Neural cell (in vitro differentiated cells): ENCODE measurements around the gene RAB42. TPM values are rescaled to one million over a fixed set of nuclear protein-coding genes. Genes with fewer than 3 reads are reported as not detected.

Source experiments
- H2AFZ ChIP-seq: fragments of 200-600, 300-800 bp; sonication (generic), shearing (Covaris generic); 2 replicates; pipeline ENCODE4 v1.6.0; 2014; ENCODE audit warnings: low read depth, mild to moderate bottlenecking, antibody characterized with exemption, low read length, moderate library complexity
- H3F3A ChIP-seq: fragments of 200-600 bp; shearing (Covaris generic); 2 replicates; pipeline ENCODE4 v1.6.1; 2016; ENCODE audit warnings: mild to moderate bottlenecking, moderate library complexity, mixed read lengths, antibody characterized with exemption, low read length; ENCODE audit not compliant: insufficient read depth, poor library complexity, severe bottlenecking
- H3K27ac ChIP-seq: fragments of 200-600, 300-800 bp; sonication (generic), shearing (Covaris generic); 2 replicates; pipeline ENCODE4 v1.5.1; 2014; ENCODE audit warnings: mild to moderate bottlenecking, low read length, moderate library complexity
- H3K27me3 ChIP-seq: fragments of 300-800, 200-600 bp; sonication (generic), shearing (Covaris generic); 2 replicates; pipeline ENCODE4 v1.6.0; 2014; ENCODE audit warnings: mild to moderate bottlenecking, low read depth, low read length, moderate library complexity; ENCODE audit not compliant: insufficient read depth
- H3K36me3 ChIP-seq: fragments of 300-800, 200-600 bp; sonication (generic), shearing (Covaris generic); 2 replicates; pipeline ENCODE4 v1.5.1; 2014; ENCODE audit warnings: mild to moderate bottlenecking, antibody characterized with exemption, low read length, moderate library complexity; ENCODE audit not compliant: insufficient read depth
- H3K4me2 ChIP-seq: fragments of 300-800, 200-600 bp; sonication (generic), shearing (Covaris generic); 2 replicates; pipeline ENCODE4 v1.6.0; 2014; ENCODE audit warnings: mild to moderate bottlenecking, low read length
- H3K4me3 ChIP-seq: fragments of 300-800, 200-600 bp; sonication (generic), shearing (Covaris generic); 2 replicates; pipeline ENCODE4 v1.5.1; 2014; ENCODE audit warnings: mild to moderate bottlenecking, low read length, moderate library complexity
- H3K79me2 ChIP-seq: fragments of 200-600 bp; shearing (Covaris generic); replicated peaks from 2 replicates; pipeline ENCODE4 v1.6.0; 2014; ENCODE audit warnings: mild to moderate bottlenecking, low read length, moderate library complexity; ENCODE audit not compliant: insufficient read depth
- H3K9ac ChIP-seq: fragments of 300-800, 200-600 bp; sonication (generic), shearing (Covaris generic); 2 replicates; pipeline ENCODE4 v1.6.1; 2016; ENCODE audit warnings: mild to moderate bottlenecking, low read length, mixed read lengths
- H3K9me2 ChIP-seq: fragments of 200-600 bp; shearing (Covaris generic); 2 replicates; pipeline ENCODE4 v1.6.1; 2016; ENCODE audit warnings: mild to moderate bottlenecking, low read length, mixed read lengths; ENCODE audit not compliant: insufficient read depth
- H3K9me3 ChIP-seq: fragments of 200-600, 300-800 bp; sonication (generic), shearing (Covaris generic); 2 replicates; pipeline ENCODE4 v1.6.1; 2016; ENCODE audit warnings: mild to moderate bottlenecking, mixed run types, low read length, moderate library complexity, mixed read lengths
- H4K20me1 ChIP-seq: fragments of 200-600 bp; shearing (Covaris generic); 2 replicates; pipeline ENCODE4 v1.6.1; 2016; ENCODE audit warnings: mild to moderate bottlenecking, mixed run types; ENCODE audit not compliant: insufficient read depth
- EP300 ChIP-seq: fragments of 450-650 bp; conservative IDR thresholded peaks from 2 replicates; pipeline ENCODE4 v1.6.1; 2014; ENCODE audit warnings: antibody characterized with exemption, mild to moderate bottlenecking, moderate library complexity; ENCODE audit not compliant: poor library complexity, severe bottlenecking
- EZH2 ChIP-seq: fragments of 200-600, 300-800 bp; shearing (Covaris generic), sonication (generic); IDR thresholded peaks from 2 replicates; pipeline ENCODE4 v1.6.1; 2014; ENCODE audit warnings: antibody characterized with exemption, low read length, borderline replicate concordance, mild to moderate bottlenecking; ENCODE audit not compliant: insufficient read depth, poor library complexity, severe bottlenecking
- MXI1 ChIP-seq: fragments of 450-650 bp; conservative IDR thresholded peaks from 2 replicates; pipeline ENCODE4 v1.6.1; 2014; ENCODE audit warnings: antibody characterized with exemption, mild to moderate bottlenecking; ENCODE audit not compliant: poor library complexity, severe bottlenecking
- POLR2AphosphoS5 ChIP-seq: IDR thresholded peaks from 2 replicates; pipeline ENCODE4 v1.6.1; 2012
- RAD21 ChIP-seq: fragments of 450-650 bp; conservative IDR thresholded peaks from 2 replicates; pipeline ENCODE4 v1.6.1; 2014; ENCODE audit warnings: antibody characterized with exemption, mild to moderate bottlenecking, moderate library complexity
- SMC3 ChIP-seq: fragments of 450-650 bp; conservative IDR thresholded peaks from 2 replicates; pipeline ENCODE4 v1.6.1; 2014; ENCODE audit warnings: antibody characterized with exemption, mild to moderate bottlenecking, moderate library complexity; ENCODE audit not compliant: poor library complexity
- TAF1 ChIP-seq: IDR thresholded peaks from 2 replicates; pipeline ENCODE4 v1.6.1; 2012; ENCODE audit warnings: low read depth
- polyA plus RNA-seq: library from polyadenylated mRNA; depleted of rRNA; stranded (reverse); fragments of >200 nt; gene quantifications from 2 replicates; pipeline ENCODE4 v1.2.3, GENCODE V29; 2014
- TF ChIP-seq, protein P1 (sequence below): fragments of 450-650 bp; IDR thresholded peaks from 2 replicates; pipeline ENCODE4 v1.5.1; 2014; ENCODE audit warnings: antibody characterized with exemption, mild to moderate bottlenecking, moderate library complexity; ENCODE audit not compliant: poor library complexity, severe bottlenecking
- TF ChIP-seq, protein P2 (sequence below): IDR thresholded peaks from 2 replicates; pipeline ENCODE4 v1.6.1; 2012; ENCODE audit warnings: borderline replicate concordance

Gene RAB42
- polyA plus RNA-seq, 1 donor from 2014 or later = not detected

DNA sequence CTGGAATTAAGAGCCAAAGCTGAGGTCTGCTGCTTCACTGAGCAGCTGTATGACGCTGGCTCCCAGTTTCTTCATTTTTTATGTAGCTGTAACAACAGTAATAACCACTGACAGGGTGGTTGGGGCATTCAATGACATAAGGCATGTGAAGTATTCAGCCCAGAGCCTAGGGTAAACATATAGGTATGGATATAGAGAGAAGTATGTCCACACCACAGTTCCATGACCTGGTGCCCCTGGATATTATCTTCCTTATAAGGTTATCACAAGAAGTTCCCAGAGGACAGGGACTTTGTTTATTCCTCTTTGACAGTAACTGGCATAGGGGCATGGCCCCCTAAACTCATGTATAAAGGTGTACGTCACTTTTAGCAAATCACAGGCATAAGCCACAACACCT is 14.7 kb downstream of the RAB42 start:
- no peak for TF ChIP-seq EZH2
- TF ChIP-seq, protein P1, sequence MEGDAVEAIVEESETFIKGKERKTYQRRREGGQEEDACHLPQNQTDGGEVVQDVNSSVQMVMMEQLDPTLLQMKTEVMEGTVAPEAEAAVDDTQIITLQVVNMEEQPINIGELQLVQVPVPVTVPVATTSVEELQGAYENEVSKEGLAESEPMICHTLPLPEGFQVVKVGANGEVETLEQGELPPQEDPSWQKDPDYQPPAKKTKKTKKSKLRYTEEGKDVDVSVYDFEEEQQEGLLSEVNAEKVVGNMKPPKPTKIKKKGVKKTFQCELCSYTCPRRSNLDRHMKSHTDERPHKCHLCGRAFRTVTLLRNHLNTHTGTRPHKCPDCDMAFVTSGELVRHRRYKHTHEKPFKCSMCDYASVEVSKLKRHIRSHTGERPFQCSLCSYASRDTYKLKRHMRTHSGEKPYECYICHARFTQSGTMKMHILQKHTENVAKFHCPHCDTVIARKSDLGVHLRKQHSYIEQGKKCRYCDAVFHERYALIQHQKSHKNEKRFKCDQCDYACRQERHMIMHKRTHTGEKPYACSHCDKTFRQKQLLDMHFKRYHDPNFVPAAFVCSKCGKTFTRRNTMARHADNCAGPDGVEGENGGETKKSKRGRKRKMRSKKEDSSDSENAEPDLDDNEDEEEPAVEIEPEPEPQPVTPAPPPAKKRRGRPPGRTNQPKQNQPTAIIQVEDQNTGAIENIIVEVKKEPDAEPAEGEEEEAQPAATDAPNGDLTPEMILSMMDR = no peak
- no peak for TF ChIP-seq EP300
- no peak for TF ChIP-seq POLR2AphosphoS5
- no peak for TF ChIP-seq SMC3
- no peak for TF ChIP-seq MXI1
- TF ChIP-seq TAF1 = no peak
- no peak for TF ChIP-seq RAD21
- TF ChIP-seq, protein P2, sequence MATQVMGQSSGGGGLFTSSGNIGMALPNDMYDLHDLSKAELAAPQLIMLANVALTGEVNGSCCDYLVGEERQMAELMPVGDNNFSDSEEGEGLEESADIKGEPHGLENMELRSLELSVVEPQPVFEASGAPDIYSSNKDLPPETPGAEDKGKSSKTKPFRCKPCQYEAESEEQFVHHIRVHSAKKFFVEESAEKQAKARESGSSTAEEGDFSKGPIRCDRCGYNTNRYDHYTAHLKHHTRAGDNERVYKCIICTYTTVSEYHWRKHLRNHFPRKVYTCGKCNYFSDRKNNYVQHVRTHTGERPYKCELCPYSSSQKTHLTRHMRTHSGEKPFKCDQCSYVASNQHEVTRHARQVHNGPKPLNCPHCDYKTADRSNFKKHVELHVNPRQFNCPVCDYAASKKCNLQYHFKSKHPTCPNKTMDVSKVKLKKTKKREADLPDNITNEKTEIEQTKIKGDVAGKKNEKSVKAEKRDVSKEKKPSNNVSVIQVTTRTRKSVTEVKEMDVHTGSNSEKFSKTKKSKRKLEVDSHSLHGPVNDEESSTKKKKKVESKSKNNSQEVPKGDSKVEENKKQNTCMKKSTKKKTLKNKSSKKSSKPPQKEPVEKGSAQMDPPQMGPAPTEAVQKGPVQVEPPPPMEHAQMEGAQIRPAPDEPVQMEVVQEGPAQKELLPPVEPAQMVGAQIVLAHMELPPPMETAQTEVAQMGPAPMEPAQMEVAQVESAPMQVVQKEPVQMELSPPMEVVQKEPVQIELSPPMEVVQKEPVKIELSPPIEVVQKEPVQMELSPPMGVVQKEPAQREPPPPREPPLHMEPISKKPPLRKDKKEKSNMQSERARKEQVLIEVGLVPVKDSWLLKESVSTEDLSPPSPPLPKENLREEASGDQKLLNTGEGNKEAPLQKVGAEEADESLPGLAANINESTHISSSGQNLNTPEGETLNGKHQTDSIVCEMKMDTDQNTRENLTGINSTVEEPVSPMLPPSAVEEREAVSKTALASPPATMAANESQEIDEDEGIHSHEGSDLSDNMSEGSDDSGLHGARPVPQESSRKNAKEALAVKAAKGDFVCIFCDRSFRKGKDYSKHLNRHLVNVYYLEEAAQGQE = no peak
- Histone ChIP-seq H3K27ac (no peak overlapping the region), H3K27me3 (no peaks in the 10 kb centered on the region), H3K9me3 (no peaks in the 10 kb centered on the region), H3K9me2 (no peaks in the 10 kb centered on the region), H3K4me3 (no peak overlapping the region), H3K4me2 (no peak overlapping the region), H2AFZ (no peak overlapping the region), H3K79me2 (no peaks in the 10 kb centered on the region), H3K9ac (no peak overlapping the region), H3K36me3 (no peaks in the 10 kb centered on the region), H3F3A (no peaks in the 10 kb centered on the region), H4K20me1 (no peaks in the 10 kb centered on the region)

DNA sequence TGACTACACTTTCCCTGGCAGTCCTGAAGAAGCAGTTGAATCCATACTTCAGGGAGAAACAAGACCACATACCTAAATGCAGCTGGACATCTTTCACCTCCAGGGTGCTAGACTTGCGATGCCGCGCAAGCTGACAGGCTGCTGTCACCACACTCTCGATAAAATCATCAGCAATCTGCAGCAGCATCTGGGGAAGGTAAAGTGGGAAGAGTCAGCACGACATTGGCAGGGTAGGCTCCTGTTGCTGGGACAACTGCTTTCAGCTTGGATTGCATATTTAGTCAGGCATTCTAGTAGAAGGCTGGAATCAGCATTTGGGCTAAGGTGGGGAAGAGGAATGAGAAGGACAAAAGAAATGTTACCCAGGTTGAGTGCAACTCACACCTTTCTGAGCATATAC is 21.1 kb downstream of the RAB42 start:
- Histone ChIP-seq H3K36me3 (no peaks in the 10 kb centered on the region), H2AFZ (no peak overlapping the region), H3K9me2 (no peaks in the 10 kb centered on the region), H3K79me2 (no peaks in the 10 kb centered on the region), H4K20me1 (no peaks in the 10 kb centered on the region), H3F3A (no peaks in the 10 kb centered on the region), H3K27ac (no peak overlapping the region), H3K4me2 (no peak overlapping the region), H3K4me3 (no peak overlapping the region), H3K9ac (no peak overlapping the region), H3K9me3 (no peaks in the 10 kb centered on the region), H3K27me3 (no peaks in the 10 kb centered on the region)
- TF ChIP-seq, protein P2 = no peak
